Measurements from ENCODE around the gene TRIM72. TPM values are rescaled to one million over a fixed set of nuclear protein-coding genes. Genes with fewer than 3 reads are reported as not detected.

The TRIM72 gene
- polyA plus RNA-seq, 3 donors = 0.04 TPM; not detected in 2

DNA sequence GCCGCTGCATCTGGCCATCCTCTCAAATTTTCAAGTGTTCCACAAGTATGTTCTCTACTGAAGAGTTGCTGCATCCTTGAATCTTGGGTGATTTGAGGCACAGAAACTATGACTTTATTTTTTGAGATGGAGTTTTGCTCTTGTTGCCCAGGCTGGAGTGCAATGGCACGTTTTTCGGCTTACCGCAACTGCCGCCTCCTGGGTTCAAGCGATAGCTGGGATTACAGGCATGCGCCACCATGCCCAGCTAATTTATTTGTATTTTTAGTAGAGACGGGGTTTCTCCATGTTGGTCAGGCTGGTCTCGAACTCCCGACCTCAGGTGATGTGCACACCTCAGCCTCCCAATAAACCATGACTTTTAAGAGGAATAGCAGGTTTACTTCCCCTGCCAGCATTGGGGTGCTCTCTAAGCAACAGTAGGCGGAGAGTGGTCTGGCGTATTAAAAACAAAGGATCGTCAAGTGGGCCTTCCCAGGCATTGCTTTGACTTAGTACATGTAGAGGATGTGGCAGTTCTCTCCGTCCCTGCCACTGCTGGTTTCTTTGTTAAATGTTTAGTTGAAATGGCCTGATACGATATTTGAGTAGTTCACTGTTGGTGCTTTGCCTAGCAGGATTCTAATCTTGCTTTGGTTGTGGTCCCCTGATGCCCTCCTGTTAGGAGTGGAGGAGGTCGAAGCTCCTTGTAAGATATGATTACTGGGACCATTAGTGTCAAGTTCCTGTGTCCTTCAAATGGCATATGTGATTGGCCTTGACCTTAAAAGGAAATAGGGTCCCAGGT, 20.9 kb upstream of the TRIM72 start:
- Mint-ChIP-seq H3K36me3 (peaks cover 73 to 96% of the 10 kb centered on the region in 2 donors), H3K4me3 (no peak overlapping the region), H3K9me3 (no peaks in the 10 kb centered on the region), H3K27ac (peak overlapping the region in 2 of 7 donors; percentile 25 to 48), H3K27me3 (ENCODE audit: low read depth in 3 of 3) (peaks cover 0 to 2% (median 0%) of the 10 kb centered on the region in 3 donors), H3K4me1 (peaks cover 17% of the 10 kb centered on the region)
- H3K9me3 ChIP-seq (replicated peaks in 1 of 2; ENCODE audit: control insufficient read depth in 1 of 2, insufficient read depth in 1 of 2, low read length in 2 of 2) = no peaks in the 10 kb centered on the region
- TF ChIP-seq, protein P1, sequence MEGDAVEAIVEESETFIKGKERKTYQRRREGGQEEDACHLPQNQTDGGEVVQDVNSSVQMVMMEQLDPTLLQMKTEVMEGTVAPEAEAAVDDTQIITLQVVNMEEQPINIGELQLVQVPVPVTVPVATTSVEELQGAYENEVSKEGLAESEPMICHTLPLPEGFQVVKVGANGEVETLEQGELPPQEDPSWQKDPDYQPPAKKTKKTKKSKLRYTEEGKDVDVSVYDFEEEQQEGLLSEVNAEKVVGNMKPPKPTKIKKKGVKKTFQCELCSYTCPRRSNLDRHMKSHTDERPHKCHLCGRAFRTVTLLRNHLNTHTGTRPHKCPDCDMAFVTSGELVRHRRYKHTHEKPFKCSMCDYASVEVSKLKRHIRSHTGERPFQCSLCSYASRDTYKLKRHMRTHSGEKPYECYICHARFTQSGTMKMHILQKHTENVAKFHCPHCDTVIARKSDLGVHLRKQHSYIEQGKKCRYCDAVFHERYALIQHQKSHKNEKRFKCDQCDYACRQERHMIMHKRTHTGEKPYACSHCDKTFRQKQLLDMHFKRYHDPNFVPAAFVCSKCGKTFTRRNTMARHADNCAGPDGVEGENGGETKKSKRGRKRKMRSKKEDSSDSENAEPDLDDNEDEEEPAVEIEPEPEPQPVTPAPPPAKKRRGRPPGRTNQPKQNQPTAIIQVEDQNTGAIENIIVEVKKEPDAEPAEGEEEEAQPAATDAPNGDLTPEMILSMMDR (IDR thresholded peaks at IDR 0.05) = no peak
- intact Hi-C loops (cut with micrococcal nuclease) = no loop called here
- H2AFZ ChIP-seq (ENCODE audit: insufficient read depth, low read depth, low read length, poor library complexity, severe bottlenecking) = no peak overlapping the region
- peaks cover 82% of the 10 kb centered on the region for H3K79me2 ChIP-seq (ENCODE audit: insufficient read depth, low read length)
- H4K20me1 ChIP-seq (ENCODE audit: insufficient read depth, low read length) = peaks cover 100% of the 10 kb centered on the region
- H3K9ac ChIP-seq (ENCODE audit: insufficient read depth, low read length, poor library complexity, severe bottlenecking) = no peak overlapping the region
- no peak overlapping the region for H3K27ac ChIP-seq (ENCODE audit: low read depth in 1 of 2, low read length in 2 of 2)
- H3K36me3 ChIP-seq (replicated peaks in 1 of 2; ENCODE audit: control insufficient read depth in 1 of 2, insufficient read depth in 2 of 2, low read length in 2 of 2) = peaks cover 84 to 96% of the 10 kb centered on the region in 2 donors
- 97% methylated on average over 9 of the region's 16 CpGs for WGBS (ENCODE audit: insufficient coverage)
- no peaks in the 10 kb centered on the region for H3K27me3 ChIP-seq (ENCODE audit: control insufficient read depth in 2 of 2, insufficient read depth in 2 of 2, low read length in 2 of 2)
- DNase-seq = no peak
- H3K4me2 ChIP-seq (replicated peaks; ENCODE audit: extremely low read depth, low read length, poor library complexity, severe bottlenecking) = no peak overlapping the region
- peaks cover 8 to 12% of the 10 kb centered on the region in 2 donors for H3K4me1 ChIP-seq (ENCODE audit: control insufficient read depth in 1 of 2, insufficient read depth in 2 of 2, low read length in 2 of 2)
- no peak overlapping the region for H3K4me3 ChIP-seq (replicated peaks in 1 of 3; ENCODE audit: low read depth in 2 of 3, low read length in 3 of 3)

DNA sequence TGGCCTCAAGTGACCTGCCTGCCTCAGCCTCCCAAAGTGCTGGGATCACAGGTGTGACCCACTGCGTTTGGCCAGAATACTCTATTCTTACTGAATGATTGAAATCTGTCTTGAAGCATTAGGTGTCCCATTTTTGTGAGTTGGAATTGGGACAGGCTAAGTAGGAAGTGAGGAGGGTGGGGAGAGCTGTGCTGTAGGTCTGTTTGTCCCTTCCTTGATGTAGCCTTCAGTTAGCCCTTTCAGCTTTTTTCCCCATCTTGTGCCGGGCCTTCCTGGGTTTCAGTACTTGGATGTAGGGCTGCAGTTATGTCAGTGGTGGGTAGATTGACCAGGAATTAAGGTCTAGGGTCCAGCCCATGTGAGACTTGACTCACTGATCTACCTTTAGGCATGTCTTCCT, 20.0 kb upstream of the TRIM72 start:
- Mint-ChIP-seq H3K36me3 (peaks cover 68 to 95% of the 10 kb centered on the region in 2 donors), H3K9me3 (no peaks in the 10 kb centered on the region), H3K4me1 (peaks cover 25% of the 10 kb centered on the region), H3K27me3 (ENCODE audit: low read depth in 3 of 3) (peaks cover 0 to 2% (median 0%) of the 10 kb centered on the region in 3 donors), H3K27ac (peak overlapping the region in 3 of 7 donors; percentile 25 to 42 (median 26)), H3K4me3 (no peak overlapping the region)
- peaks cover 100% of the 10 kb centered on the region for H4K20me1 ChIP-seq (ENCODE audit: insufficient read depth, low read length)
- H3K4me1 ChIP-seq (ENCODE audit: control insufficient read depth in 1 of 2, insufficient read depth in 2 of 2, low read length in 2 of 2) = peaks cover 13 to 20% of the 10 kb centered on the region in 2 donors
- intact Hi-C loops (cut with micrococcal nuclease) = no loop called here
- H3K9ac ChIP-seq (ENCODE audit: insufficient read depth, low read length, poor library complexity, severe bottlenecking) = no peak overlapping the region
- H3K27ac ChIP-seq (ENCODE audit: low read depth in 1 of 2, low read length in 2 of 2) = no peak overlapping the region
- no peak for DNase-seq
- no peak overlapping the region for H2AFZ ChIP-seq (ENCODE audit: insufficient read depth, low read depth, low read length, poor library complexity, severe bottlenecking)
- no peaks in the 10 kb centered on the region for H3K27me3 ChIP-seq (ENCODE audit: control insufficient read depth in 2 of 2, insufficient read depth in 2 of 2, low read length in 2 of 2)
- H3K4me3 ChIP-seq (replicated peaks in 1 of 3; ENCODE audit: low read depth in 2 of 3, low read length in 3 of 3) = no peak overlapping the region
- no CpG with 5 or more reads among the region's 2 CpGs for WGBS (ENCODE audit: insufficient coverage)
- TF ChIP-seq, protein P1 (IDR thresholded peaks at IDR 0.05) = no peak
- no peaks in the 10 kb centered on the region for H3K9me3 ChIP-seq (replicated peaks in 1 of 2; ENCODE audit: control insufficient read depth in 1 of 2, insufficient read depth in 1 of 2, low read length in 2 of 2)
- H3K36me3 ChIP-seq (replicated peaks in 1 of 2; ENCODE audit: control insufficient read depth in 1 of 2, insufficient read depth in 2 of 2, low read length in 2 of 2) = peaks cover 79 to 94% of the 10 kb centered on the region in 2 donors
- H3K4me2 ChIP-seq (replicated peaks; ENCODE audit: extremely low read depth, low read length, poor library complexity, severe bottlenecking) = no peak overlapping the region
- peaks cover 80% of the 10 kb centered on the region for H3K79me2 ChIP-seq (ENCODE audit: insufficient read depth, low read length)
